Esophagus squamous epithelium (tissue), 5 donors: ENCODE measurements around the gene MGAT5. TPM values are rescaled to one million over a fixed set of nuclear protein-coding genes. Genes with fewer than 3 reads are reported as not detected.

ENCODE experiments used
- DNase-seq: peaks from one replicate; lab custom pipeline; 2025; lab: John Stamatoyannopoulos, UW
- H3K27ac ChIP-seq, 4 donors: fragments of 200-600 bp; sonication (generic); one replicate each; pipeline ENCODE4 v1.5.1; 2016 to 2019; ENCODE audit warnings: mild to moderate bottlenecking in 1 of 4
- H3K27me3 ChIP-seq, 4 donors: fragments of 200-600 bp; sonication (generic); 1 replicate in 3 of 4; 2 replicates in 1 of 4; pipeline versions ENCODE4 v1.5.1 to v1.6.0; 2017 to 2021; ENCODE audit warnings: antibody characterized with exemption in 1 of 4
- H3K36me3 ChIP-seq, 3 donors: fragments of 200-600 bp; sonication (generic); one replicate each; pipeline ENCODE4 v1.5.1; 2016 to 2019
- H3K4me1 ChIP-seq, 3 donors: fragments of 200-600 bp; sonication (generic); one replicate each; pipeline ENCODE4 v1.5.1; 2017 to 2019
- H3K4me3 ChIP-seq, 4 donors: fragments of 200-600 bp; sonication (generic); 1 replicate in 3 of 4; 2 replicates in 1 of 4; pipeline ENCODE4 v1.5.1; 2016 to 2019; ENCODE audit warnings: mild to moderate bottlenecking in 2 of 4, moderate library complexity in 1 of 4
- H3K9me3 ChIP-seq, 3 donors: fragments of 200-600 bp; sonication (generic); one replicate each; pipeline ENCODE4 v1.5.1; 2016 to 2019
- POLR2A ChIP-seq, 4 donors: fragments of 450-650 bp; IDR thresholded peaks; one replicate each; pipeline ENCODE4 v1.6.1; 2017; ENCODE audit warnings: antibody characterized with exemption in 4 of 4, mild to moderate bottlenecking in 4 of 4, moderate library complexity in 3 of 4
- WGBS, 2 donors: methylation state at CpG; one replicate each; pipeline ENCODE4 v1.1.5; 2018; 5-methylcytosine and 5-hydroxymethylcytosine counted together
- intact Hi-C: fragments of 100-400 bp; cut with DNase I; formaldehyde crosslinking; loops from one replicate; pipeline ENCODE4 v1.15.0; 2022
- total RNA-seq, 4 donors: library from RNA; depleted of rRNA; stranded (reverse); fragments of >200 nt; gene quantifications; one replicate each; pipeline ENCODE4 v1.1.0, GENCODE V29; 2016
- TF ChIP-seq, protein P1 (sequence below), 6 experiments: fragments of 450-650 bp in 4 of 6; fragments of 200-600 bp in 2 of 6; sonication (generic) in 2 of 6; IDR thresholded peaks; one replicate each; pipeline ENCODE4 v1.5.1; 2016 to 2019; ENCODE audit warnings: antibody characterized with exemption in 6 of 6, mild to moderate bottlenecking in 4 of 6, moderate library complexity in 4 of 6
- donor health status: DM: yes; HTN: yes; CAD: no.

The MGAT5 gene
- total RNA-seq, 4 donors from 2014 or later, result 14.2 to 29.2 (median 24.6) TPM

GRCh38 chr2:134367213-134367612 lies 113.3 kb downstream of the MGAT5 start:
- 62 to 86% methylated on average over 2 of the region's 2 CpGs for WGBS, 2 donors
- peak overlapping the region in 1 of 4 donors; percentile 4 for H3K27ac ChIP-seq
- no peak overlapping the region for H3K4me3 ChIP-seq
- H3K36me3 ChIP-seq, result peaks cover 0 to 18% (median 0%) of the 10 kb centered on the region in 3 donors
- no peaks in the 10 kb centered on the region for H3K27me3 ChIP-seq
- no peak for TF ChIP-seq POLR2A (IDR thresholded peaks at IDR 0.05)
- TF ChIP-seq, protein P1, sequence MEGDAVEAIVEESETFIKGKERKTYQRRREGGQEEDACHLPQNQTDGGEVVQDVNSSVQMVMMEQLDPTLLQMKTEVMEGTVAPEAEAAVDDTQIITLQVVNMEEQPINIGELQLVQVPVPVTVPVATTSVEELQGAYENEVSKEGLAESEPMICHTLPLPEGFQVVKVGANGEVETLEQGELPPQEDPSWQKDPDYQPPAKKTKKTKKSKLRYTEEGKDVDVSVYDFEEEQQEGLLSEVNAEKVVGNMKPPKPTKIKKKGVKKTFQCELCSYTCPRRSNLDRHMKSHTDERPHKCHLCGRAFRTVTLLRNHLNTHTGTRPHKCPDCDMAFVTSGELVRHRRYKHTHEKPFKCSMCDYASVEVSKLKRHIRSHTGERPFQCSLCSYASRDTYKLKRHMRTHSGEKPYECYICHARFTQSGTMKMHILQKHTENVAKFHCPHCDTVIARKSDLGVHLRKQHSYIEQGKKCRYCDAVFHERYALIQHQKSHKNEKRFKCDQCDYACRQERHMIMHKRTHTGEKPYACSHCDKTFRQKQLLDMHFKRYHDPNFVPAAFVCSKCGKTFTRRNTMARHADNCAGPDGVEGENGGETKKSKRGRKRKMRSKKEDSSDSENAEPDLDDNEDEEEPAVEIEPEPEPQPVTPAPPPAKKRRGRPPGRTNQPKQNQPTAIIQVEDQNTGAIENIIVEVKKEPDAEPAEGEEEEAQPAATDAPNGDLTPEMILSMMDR (IDR thresholded peaks at IDR 0.05), result no peak
- no peak for DNase-seq
- intact Hi-C loops, result no loop called here
- no peaks in the 10 kb centered on the region for H3K9me3 ChIP-seq
- H3K4me1 ChIP-seq, result peaks cover 4 to 47% (median 7%) of the 10 kb centered on the region in 3 donors

- intact Hi-C loops, result no loop called here
- Histone ChIP-seq H3K4me3 (no peak overlapping the region), H3K27me3 (no peaks in the 10 kb centered on the region), H3K27ac (peak overlapping the region in 1 of 4 donors; percentile 4), H3K4me1 (peaks cover 4 to 48% (median 13%) of the 10 kb centered on the region in 3 donors), H3K36me3 (peaks cover 0 to 9% (median 0%) of the 10 kb centered on the region in 3 donors), H3K9me3 (no peaks in the 10 kb centered on the region)
- 44 to 54% methylated on average over 6 of the region's 6 CpGs for WGBS, 2 donors
- DNase-seq, result no peak
- TF ChIP-seq, protein P1 (IDR thresholded peaks at IDR 0.05), result no peak
- TF ChIP-seq POLR2A (IDR thresholded peaks at IDR 0.05), result no peak
These were observed 114.3 kb downstream of the MGAT5 start for GRCh38 chr2:134368009-134368817.

GRCh38 chr2:134369220-134369902 lies 115.5 kb downstream of the MGAT5 start:
- DNase-seq, result no peak

GRCh38 chr2:134370655-134371445 lies 117.0 kb downstream of the MGAT5 start:
- H3K27ac ChIP-seq, result no peak overlapping the region

More at GRCh38 chr2:134369220-134369902, 115.5 kb downstream of the MGAT5 start:
- WGBS, 2 donors, result 92 to 95% methylated on average over 1 of the region's 1 CpG
- Histone ChIP-seq H3K9me3 (no peaks in the 10 kb centered on the region), H3K4me1 (peaks cover 4 to 53% (median 13%) of the 10 kb centered on the region in 3 donors), H3K27me3 (no peaks in the 10 kb centered on the region), H3K4me3 (no peak overlapping the region), H3K27ac (no peak overlapping the region), H3K36me3 (no peaks in the 10 kb centered on the region)
- intact Hi-C loops, result no loop called here
- no peak for TF ChIP-seq POLR2A (IDR thresholded peaks at IDR 0.05)
- TF ChIP-seq, protein P1 (IDR thresholded peaks at IDR 0.05), result no peak

More at GRCh38 chr2:134370655-134371445, 117.0 kb downstream of the MGAT5 start:
- Histone ChIP-seq H3K36me3 (no peaks in the 10 kb centered on the region), H3K4me1 (peaks cover 4 to 57% (median 13%) of the 10 kb centered on the region in 3 donors), H3K9me3 (no peaks in the 10 kb centered on the region), H3K27me3 (no peaks in the 10 kb centered on the region), H3K4me3 (no peak overlapping the region)
- WGBS, 2 donors, result 47 to 55% methylated on average over 10 of the region's 10 CpGs
- intact Hi-C loops, result no loop called here
- no peak for DNase-seq
- TF ChIP-seq, protein P1 (IDR thresholded peaks at IDR 0.05), result no peak
- no peak for TF ChIP-seq POLR2A (IDR thresholded peaks at IDR 0.05)
